GM20000 (cell line): ENCODE data around the gene GABBR2.

Experiments used
- DNase-seq: peaks from one replicate; pipeline ENCODE4 v3.0.0; 2012; ENCODE audit warnings: low spot score
- CTCF ChIP-seq: IDR thresholded peaks from 2 replicates; pipeline ENCODE4 v1.5.1; 2012; ENCODE audit warnings: mild to moderate bottlenecking, control low read depth; ENCODE audit errors: extremely low read depth, missing control alignments

GABBR2 gene

DNA sequence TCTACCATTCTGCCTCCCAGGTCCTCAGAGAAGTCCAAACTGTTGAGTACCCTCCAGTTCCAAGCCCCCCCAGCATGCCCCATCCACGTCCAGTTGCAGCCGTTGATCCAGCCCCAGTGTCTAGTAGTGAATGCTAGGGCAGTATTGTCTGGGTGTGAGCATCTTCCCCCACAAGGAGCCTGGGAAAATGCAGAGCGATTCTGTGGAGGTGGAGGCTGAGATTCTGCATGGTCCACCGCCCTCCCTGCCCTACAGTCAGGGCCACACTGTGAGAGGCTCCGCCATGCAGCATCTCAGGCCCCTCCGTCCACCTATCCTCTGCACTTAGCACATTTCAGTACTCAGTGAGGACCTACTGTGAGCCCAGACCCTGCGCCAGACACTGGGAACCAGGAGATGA, 135.9 kb downstream of the GABBR2 start:
- TF ChIP-seq CTCF = no peak
- DNase-seq = no peak

- TF ChIP-seq CTCF = no peak
- no peak for DNase-seq
These were observed 136.6 kb downstream of the GABBR2 start for GRCh38 chr9:98572054-98572627.

DNA sequence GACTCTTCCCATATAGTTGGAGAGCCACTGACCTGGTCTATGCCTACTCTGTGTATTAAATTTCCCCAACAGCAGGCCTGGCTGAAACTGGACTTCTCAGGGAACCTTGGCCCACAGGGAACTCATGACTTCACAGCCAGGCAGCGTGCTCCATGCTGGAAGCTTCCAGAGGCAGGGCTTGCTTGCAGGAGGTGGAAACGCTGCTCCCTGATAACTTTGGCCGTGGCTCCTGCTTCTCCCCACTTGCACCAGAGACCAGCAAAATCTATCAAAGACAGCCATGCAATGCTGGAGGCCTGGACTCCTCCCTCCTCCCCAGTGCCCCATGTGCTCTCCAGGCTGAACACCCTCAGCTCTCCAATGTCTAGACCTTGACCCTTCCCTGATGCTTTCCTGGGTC, 137.1 kb downstream of the GABBR2 start:
- TF ChIP-seq CTCF = no peak
- no peak for DNase-seq

DNA sequence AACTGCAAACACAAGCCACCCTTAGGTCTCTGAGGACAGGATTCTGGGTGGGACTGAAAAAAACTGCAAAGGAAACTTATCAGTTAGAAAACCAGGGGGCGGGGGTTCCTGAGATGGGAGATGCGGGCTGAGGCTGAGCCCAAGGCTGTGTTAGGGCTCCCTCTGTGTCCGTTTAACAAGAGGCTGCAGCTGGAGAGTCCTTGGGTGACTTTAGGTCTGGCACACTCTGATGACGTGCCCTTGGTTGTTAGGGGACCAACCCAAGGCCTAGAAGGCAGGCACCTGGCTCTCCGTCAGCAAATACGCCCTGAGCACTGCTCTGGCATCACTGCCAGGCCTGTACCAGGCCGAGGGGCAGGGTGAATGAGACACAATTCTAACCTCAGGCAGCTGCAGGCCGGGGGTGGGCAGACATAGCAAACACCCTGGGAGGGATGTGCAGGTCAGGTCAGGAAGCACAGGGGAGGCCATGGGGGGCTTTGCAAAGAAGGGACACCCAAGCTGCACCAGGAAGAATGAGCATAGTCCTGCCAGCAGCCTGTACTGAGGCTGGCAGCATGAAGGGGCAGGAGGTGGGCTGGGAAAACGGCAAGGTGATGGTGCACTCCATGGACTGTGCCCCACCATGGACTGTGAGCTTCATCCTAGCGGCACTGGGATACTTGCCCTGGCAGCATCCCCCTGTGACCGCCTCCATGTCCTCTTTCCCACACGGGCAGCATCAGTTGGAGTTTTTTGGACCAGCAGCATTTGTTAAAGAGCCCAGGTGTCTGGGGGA, 137.9 kb downstream of the GABBR2 start:
- no peak for TF ChIP-seq CTCF
- no peak for DNase-seq

DNA sequence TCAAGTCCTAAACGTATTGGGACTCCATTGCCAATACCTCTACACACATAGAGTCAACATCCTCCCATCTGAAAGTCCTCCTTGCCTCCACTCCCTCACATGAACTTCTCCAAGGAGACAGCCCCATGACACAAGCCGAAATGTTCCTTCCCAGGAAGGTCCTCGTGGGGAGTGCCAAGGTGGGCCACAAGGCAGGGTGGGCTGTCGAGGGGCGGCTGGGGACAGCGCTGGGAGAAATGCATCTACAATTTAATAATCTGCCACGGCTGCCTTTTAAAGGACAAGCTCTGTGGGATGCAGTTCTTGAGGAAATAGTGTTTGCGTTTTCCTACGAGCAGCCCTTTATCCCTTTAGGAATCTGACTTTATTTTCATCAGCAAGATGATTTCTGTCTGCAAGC, 138.7 kb downstream of the GABBR2 start:
- no peak for DNase-seq
- TF ChIP-seq CTCF = no peak

- TF ChIP-seq CTCF = no peak
- no peak for DNase-seq
These were observed 139.2 kb downstream of the GABBR2 start for GRCh38 chr9:98569491-98569890.

DNA sequence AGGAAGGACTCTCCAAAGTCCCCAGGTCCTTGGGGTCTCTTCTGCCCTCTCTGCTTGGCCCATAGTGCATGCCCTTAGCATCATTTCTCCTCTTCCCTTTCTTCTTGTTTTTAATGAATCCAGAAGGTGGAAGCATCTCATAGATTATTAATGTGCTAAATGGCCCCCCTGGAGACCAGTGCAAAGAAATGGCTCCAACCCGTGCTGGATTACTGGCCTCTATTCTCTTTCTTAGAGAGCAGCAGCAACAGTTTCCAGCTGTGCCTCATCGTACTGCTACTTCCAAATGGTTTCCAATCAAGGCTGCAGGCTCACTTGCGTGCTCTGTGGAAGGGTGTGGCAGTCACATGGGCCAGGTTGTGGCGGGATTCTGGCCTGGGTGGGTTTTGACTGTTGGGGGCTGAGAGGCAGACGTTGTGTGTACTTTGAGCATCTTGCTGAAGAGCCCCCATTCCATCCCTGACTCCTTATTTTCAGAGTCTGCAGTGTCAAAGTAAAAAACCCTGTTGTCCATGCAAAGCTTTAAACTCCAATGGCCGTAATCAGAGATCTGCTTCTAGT, 139.7 kb downstream of the GABBR2 start:
- TF ChIP-seq CTCF = no peak

More for the DNA sequence above, 139.7 kb downstream of the GABBR2 start:
- DNase-seq = no peak
